ENCODE data around the gene PTPN6.
A peak's percentile ranks its signal among the peaks of the same experiment; 100 is the strongest.

The PTPN6 gene

GRCh38 chr12:6956021-6956727 is 5.0 kb downstream of the PTPN6 start:
- DNase-seq (ENCODE audit: low read depth): no peak

- DNase-seq (ENCODE audit: low read depth): no peak
These were observed 6.1 kb downstream of the PTPN6 start for GRCh38 chr12:6957151-6957701.

- no peak for DNase-seq (ENCODE audit: low read depth)
These were observed 6.8 kb downstream of the PTPN6 start for GRCh38 chr12:6957741-6958608.

GRCh38 chr12:6958609-6959057 is 7.5 kb downstream of the PTPN6 start:
- DNase-seq (ENCODE audit: low read depth): no peak

GRCh38 chr12:6959058-6959804 is 8.1 kb downstream of the PTPN6 start:
- DNase-seq (ENCODE audit: low read depth): no peak

GRCh38 chr12:6959805-6960592 is 8.8 kb downstream of the PTPN6 start:
- no peak for DNase-seq (ENCODE audit: low read depth)

- DNase-seq (ENCODE audit: low read depth): peak; percentile 57
These were observed 9.6 kb downstream of the PTPN6 start for GRCh38 chr12:6960593-6961277.

- peak; percentile 60 for DNase-seq (ENCODE audit: low read depth)
These were observed 10.1 kb downstream of the PTPN6 start for GRCh38 chr12:6961278-6961694.

GRCh38 chr12:6961695-6962284 is 10.6 kb downstream of the PTPN6 start:
- peak; percentile 78 for DNase-seq (ENCODE audit: low read depth)

GRCh38 chr12:6962285-6963015 is 11.3 kb downstream of the PTPN6 start:
- no peak for DNase-seq (ENCODE audit: low read depth)

- DNase-seq (ENCODE audit: low read depth): no peak
These were observed 12.0 kb downstream of the PTPN6 start for GRCh38 chr12:6963016-6963731.

GRCh38 chr12:6963791-6964413 is 12.7 kb downstream of the PTPN6 start:
- no peak for DNase-seq (ENCODE audit: low read depth)

GRCh38 chr12:6964605-6965025 is 13.5 kb downstream of the PTPN6 start:
- no peak for DNase-seq (ENCODE audit: low read depth)

GRCh38 chr12:6965026-6965661 is 14.0 kb downstream of the PTPN6 start:
- peak; percentile 83 for DNase-seq (ENCODE audit: low read depth)

GRCh38 chr12:6965714-6966113 is 14.6 kb downstream of the PTPN6 start:
- DNase-seq (ENCODE audit: low read depth): no peak

GRCh38 chr12:6966351-6966750 is 15.2 kb downstream of the PTPN6 start:
- DNase-seq (ENCODE audit: low read depth): no peak

GRCh38 chr12:6967651-6968100 is 16.5 kb downstream of the PTPN6 start:
- no peak for DNase-seq (ENCODE audit: low read depth)

- no peak for DNase-seq (ENCODE audit: low read depth)
These were observed 17.3 kb downstream of the PTPN6 start for GRCh38 chr12:6968426-6968825.
